Measurements from ENCODE around the gene NDUFAF2. TPM values are rescaled to one million over a fixed set of nuclear protein-coding genes. Genes with fewer than 3 reads are reported as not detected.

Gene NDUFAF2
- total and polyA plus RNA-seq, 7 donors, result 32.1 to 87.2 (median 57.4) TPM

- intact Hi-C loops (cut with DNase I), result no loop called here
- TF ChIP-seq CTCF (IDR thresholded peaks at IDR 0.05), result no peak
- ATAC-seq (no peak), DNase-seq (no peak)
- Histone ChIP-seq H3K4me3 (no peak overlapping the region), H3K4me1 (no peaks in the 10 kb centered on the region), H3K9me3 (no peaks in the 10 kb centered on the region), H3K27me3 (ENCODE audit: insufficient read depth in 3 of 3, low read length in 2 of 3) (no peaks in the 10 kb centered on the region), H3K27ac (no peak overlapping the region), H3K36me3 (ENCODE audit: insufficient read depth in 1 of 2, low read depth in 1 of 2) (no peaks in the 10 kb centered on the region)
- 87 to 94% (median 93%) methylated on average over 1 of the region's 1 CpG for WGBS, 3 donors
These were observed 153.4 kb downstream of the NDUFAF2 start for GRCh38 chr5:61098251-61098995.

GRCh38 chr5:61100437-61100836 is 155.4 kb downstream of the NDUFAF2 start:
- Histone ChIP-seq H3K27ac (no peak overlapping the region), H3K4me1 (no peaks in the 10 kb centered on the region), H3K9me3 (no peaks in the 10 kb centered on the region), H3K36me3 (ENCODE audit: insufficient read depth in 1 of 2, low read depth in 1 of 2) (no peaks in the 10 kb centered on the region), H3K27me3 (ENCODE audit: insufficient read depth in 3 of 3, low read length in 2 of 3) (no peaks in the 10 kb centered on the region), H3K4me3 (no peak overlapping the region)
- intact Hi-C loops (cut with DNase I), result no loop called here
- no peak for DNase-seq
- ATAC-seq, result no peak
- no peak for TF ChIP-seq CTCF (IDR thresholded peaks at IDR 0.05)
- WGBS, 3 donors, result 71 to 85% (median 76%) methylated on average over 4 of the region's 4 CpGs

GRCh38 chr5:61114441-61114840 is 169.4 kb downstream of the NDUFAF2 start:
- Histone ChIP-seq H3K4me1 (no peaks in the 10 kb centered on the region), H3K27me3 (ENCODE audit: insufficient read depth in 3 of 3, low read length in 2 of 3) (no peaks in the 10 kb centered on the region), H3K4me3 (no peak overlapping the region), H3K9me3 (no peaks in the 10 kb centered on the region), H3K36me3 (ENCODE audit: insufficient read depth in 1 of 2, low read depth in 1 of 2) (no peaks in the 10 kb centered on the region), H3K27ac (no peak overlapping the region)
- no peak for TF ChIP-seq CTCF (IDR thresholded peaks at IDR 0.05)
- WGBS, 3 donors, result 27 to 81% (median 68%) methylated on average over 1 of the region's 1 CpG
- ATAC-seq (no peak), DNase-seq (no peak)
- intact Hi-C loops (cut with DNase I), result no loop called here

GRCh38 chr5:61115968-61116367 is 171.0 kb downstream of the NDUFAF2 start:
- H3K27me3 ChIP-seq (ENCODE audit: insufficient read depth in 3 of 3, low read length in 2 of 3), result no peaks in the 10 kb centered on the region
- no peaks in the 10 kb centered on the region for H3K4me1 ChIP-seq
- 96 to 99% (median 98%) methylated on average over 3 of the region's 3 CpGs for WGBS, 3 donors
- ATAC-seq, result no peak
- no peaks in the 10 kb centered on the region for H3K9me3 ChIP-seq
- H3K27ac ChIP-seq, result no peak overlapping the region
- intact Hi-C loops (cut with DNase I), result no loop called here
- TF ChIP-seq CTCF (IDR thresholded peaks at IDR 0.05), result no peak
- no peaks in the 10 kb centered on the region for H3K36me3 ChIP-seq (ENCODE audit: insufficient read depth in 1 of 2, low read depth in 1 of 2)
- no peak for DNase-seq
- H3K4me3 ChIP-seq, result no peak overlapping the region

- H3K4me3 ChIP-seq, result no peak overlapping the region
These were observed 174.1 kb downstream of the NDUFAF2 start for GRCh38 chr5:61119066-61119465.

More at GRCh38 chr5:61119066-61119465, 174.1 kb downstream of the NDUFAF2 start:
- intact Hi-C loops (cut with DNase I), result no loop called here
- Histone ChIP-seq H3K36me3 (ENCODE audit: insufficient read depth in 1 of 2, low read depth in 1 of 2) (no peaks in the 10 kb centered on the region), H3K27ac (no peak overlapping the region), H3K27me3 (ENCODE audit: insufficient read depth in 3 of 3, low read length in 2 of 3) (no peaks in the 10 kb centered on the region), H3K4me1 (no peaks in the 10 kb centered on the region), H3K9me3 (no peaks in the 10 kb centered on the region)
- DNase-seq, result no peak
- no peak for ATAC-seq
- TF ChIP-seq CTCF (IDR thresholded peaks at IDR 0.05), result no peak
- WGBS, 3 donors, result 95 to 100% (median 96%) methylated on average over 1 of the region's 1 CpG

All from psoas muscle (tissue), 8 donors.